ENCODE data around the gene VGLL3.

DNA sequence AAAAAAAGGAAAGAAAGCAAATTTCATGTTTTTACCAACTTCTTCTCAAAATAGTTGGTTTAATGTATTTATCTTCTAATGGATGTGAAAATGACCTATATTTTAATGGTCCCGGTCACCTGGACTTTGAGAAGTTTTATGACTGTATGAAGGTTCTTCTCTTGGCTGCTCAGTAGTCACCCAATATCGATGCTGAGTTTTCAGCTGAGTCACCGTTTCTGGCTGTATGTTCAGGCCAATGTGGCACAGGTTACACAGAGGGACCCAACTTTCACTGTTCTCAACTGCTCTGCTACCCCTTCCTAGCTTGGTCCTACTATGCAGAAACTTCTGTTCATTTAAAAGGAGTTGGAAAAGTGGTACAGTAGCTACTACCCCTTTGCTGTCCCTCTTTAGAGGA lies 25.8 kb downstream of the VGLL3 start:
- TF ChIP-seq POLR2AphosphoS5 (IDR thresholded peaks at IDR 0.05; ENCODE audit: borderline replicate concordance, low read depth, low read length): no peak
- no peak for TF ChIP-seq EZH2 (IDR thresholded peaks at IDR 0.05)

Measured in SK-N-MC (cell line).